GM21717 (cell line): Measurements from ENCODE around the gene LCK.

Experiments used
- ATAC-seq: cut with Tn5 transposase; IDR thresholded peaks from one replicate; pipeline ENCODE4 v1.9.1; 2021; ENCODE audit warnings: mild to moderate bottlenecking, moderate library complexity; ENCODE audit not compliant: unreplicated experiment

The LCK gene

GRCh38 chr1:32311709-32312393 is 60.8 kb downstream of the LCK start:
- ATAC-seq: no peak

- no peak for ATAC-seq
Observed at GRCh38 chr1:32316903-32317277, 65.8 kb downstream of the LCK start.

GRCh38 chr1:32318127-32318869 is 67.2 kb downstream of the LCK start:
- ATAC-seq: no peak

- ATAC-seq: no peak
Observed at GRCh38 chr1:32321712-32322291, 70.7 kb downstream of the LCK start.

GRCh38 chr1:32327204-32327603 is 76.1 kb downstream of the LCK start:
- ATAC-seq: no peak

GRCh38 chr1:32329931-32330466 is 78.9 kb downstream of the LCK start:
- no peak for ATAC-seq

- no peak for ATAC-seq
Observed at GRCh38 chr1:32330558-32331151, 79.6 kb downstream of the LCK start.

- no peak for ATAC-seq
Observed at GRCh38 chr1:32331549-32331948, 80.5 kb downstream of the LCK start.

GRCh38 chr1:32332290-32333079 is 81.4 kb downstream of the LCK start:
- ATAC-seq: no peak

- ATAC-seq: no peak
Observed at GRCh38 chr1:32333251-32333963, 82.3 kb downstream of the LCK start.

GRCh38 chr1:32334274-32334861 is 83.3 kb downstream of the LCK start:
- no peak for ATAC-seq

GRCh38 chr1:32334864-32335534 is 83.9 kb downstream of the LCK start:
- ATAC-seq: no peak

GRCh38 chr1:32335535-32335789 is 84.4 kb downstream of the LCK start:
- no peak for ATAC-seq
